Activated T-helper 9 cell treated with anti-CD3 and anti-CD28 coated beads, Interleukin-2, amount 50 U/mL, for 16 hours (primary cell): Measurements from ENCODE around the gene RNF214.
A peak's percentile ranks its signal among the peaks of the same experiment; 100 is the strongest.
"Not testable (repeated sequence)": the region's sequence is repeated elsewhere in the genome, so short reads cannot be mapped to it uniquely, and the experiment has no call there.

Experiments used
- DNase-seq: peaks from one replicate; pipeline ENCODE4 v3.0.0-alpha.2; 2020; ENCODE audit warnings: low read depth

The RNF214 gene

DNA sequence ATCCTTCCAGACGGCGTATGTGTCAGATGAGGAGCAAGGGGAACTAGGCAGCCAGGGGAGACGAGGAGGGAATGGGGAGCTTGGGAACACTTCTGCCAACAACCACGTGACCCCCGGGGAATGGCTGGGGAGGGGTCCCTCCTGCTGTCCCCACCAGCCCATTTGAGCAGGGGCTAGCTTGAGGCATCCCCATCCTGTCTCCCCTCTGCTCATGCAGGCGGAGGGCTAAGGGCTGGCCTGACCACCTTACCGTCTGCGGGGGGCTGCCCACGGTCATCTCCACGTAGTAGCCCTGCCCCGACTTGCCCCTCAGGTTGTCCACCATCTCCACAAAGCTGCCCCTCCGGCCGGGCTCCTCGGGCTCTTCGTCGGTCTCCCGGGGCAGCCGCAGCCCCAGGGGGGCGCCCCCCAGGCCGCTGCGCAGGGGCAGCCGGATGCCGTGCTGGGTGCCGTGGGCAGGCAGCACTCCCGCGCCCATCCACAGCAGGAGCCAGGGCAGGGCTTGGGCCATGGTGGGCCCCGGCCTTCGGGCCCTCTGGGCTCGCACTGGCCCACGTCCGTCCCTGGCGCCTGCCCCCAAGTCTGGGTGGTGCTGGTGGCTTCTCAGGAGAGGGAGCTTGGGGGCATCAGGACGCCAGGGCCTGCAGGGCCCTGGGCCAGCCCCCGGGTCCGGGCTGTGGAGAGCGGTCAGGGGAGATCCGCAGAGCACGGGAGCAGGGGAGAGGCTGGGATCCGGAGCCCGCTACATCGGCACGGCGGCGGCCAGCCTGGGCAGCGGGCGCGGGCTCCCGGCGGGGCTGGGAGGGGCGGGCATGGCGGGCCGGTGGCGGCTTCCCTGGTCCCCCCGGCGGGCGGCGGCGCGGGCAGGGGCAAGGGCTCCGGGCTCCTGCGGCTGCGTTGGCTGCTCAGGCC lies 83.1 kb downstream of the RNF214 start:
- no peak for DNase-seq

DNA sequence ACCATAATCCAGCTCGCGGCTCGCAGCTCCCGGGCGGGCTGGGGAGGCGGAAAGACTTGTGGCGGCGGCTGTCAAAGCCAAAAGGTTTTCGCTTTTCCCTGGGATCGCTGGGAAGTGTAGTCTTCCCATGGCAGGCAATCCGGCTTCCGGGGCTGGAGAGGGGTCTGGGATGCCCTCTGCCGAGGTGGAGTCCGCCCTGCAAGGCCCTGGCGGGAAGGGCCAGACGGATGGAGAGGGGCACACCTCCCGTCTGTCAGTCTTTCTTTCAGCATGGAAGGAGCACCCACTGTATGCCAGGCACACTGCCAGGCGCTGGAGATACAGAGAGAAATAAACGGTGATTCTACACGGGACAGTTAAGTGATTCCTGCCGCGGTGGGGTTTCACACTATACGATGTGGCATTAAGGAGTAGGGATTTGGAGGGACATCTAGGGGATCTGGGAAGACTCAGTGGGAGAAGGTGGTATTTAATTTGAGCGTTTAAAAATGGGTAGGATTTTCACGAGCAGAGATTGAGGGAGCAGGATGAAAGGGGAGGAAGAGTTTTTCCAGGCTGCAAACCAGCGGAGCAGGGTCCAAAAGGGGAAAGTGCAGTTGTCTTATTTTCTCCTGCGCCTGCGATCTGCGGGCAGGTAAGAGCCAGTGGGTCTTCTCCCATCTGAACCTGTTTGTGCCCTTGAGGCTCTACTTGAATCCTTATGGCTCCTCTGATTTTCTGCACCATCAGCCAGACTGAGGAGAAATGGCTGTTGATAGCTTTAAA lies 83.9 kb downstream of the RNF214 start, which contains the start of gene BACE1:
Gene BACE1, minus strand, starts transcription at position 60 of the 765 bp plus-strand sequence. CDS start 461 bp downstream, outside the sequence.
- DNase-seq = no peak

- no peak for DNase-seq
Observed at GRCh38 chr11:117318738-117319137, 86.3 kb downstream of the RNF214 start.

GRCh38 chr11:117319214-117319840 lies 86.9 kb downstream of the RNF214 start:
- no peak for DNase-seq

DNA sequence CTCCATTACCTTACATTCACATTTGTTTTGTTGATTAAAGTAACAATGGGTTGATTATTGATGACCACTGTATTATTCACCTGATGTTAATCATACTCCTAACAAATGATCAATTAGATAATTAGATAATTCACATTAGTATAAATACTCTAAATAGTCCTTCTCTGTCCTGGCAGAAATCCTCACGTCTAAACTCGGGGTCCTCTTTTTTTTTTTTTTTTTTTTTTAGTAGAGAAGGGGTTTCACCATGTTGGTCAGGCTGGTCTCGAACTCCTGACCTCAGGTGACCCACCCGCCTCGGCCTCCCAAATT lies 94.7 kb downstream of the RNF214 start:
- DNase-seq = not testable (repeated sequence)

- peak; percentile 88 for DNase-seq
Observed at GRCh38 chr11:117327567-117328374, 95.3 kb downstream of the RNF214 start, which contains the start of gene CEP164. TSS of gene CEP164 (plus strand) at chr11:117327854. CDS start at chr11:117338587, 10,733 bp downstream.

GRCh38 chr11:117328375-117329010 lies 96.0 kb downstream of the RNF214 start:
- no peak for DNase-seq

DNA sequence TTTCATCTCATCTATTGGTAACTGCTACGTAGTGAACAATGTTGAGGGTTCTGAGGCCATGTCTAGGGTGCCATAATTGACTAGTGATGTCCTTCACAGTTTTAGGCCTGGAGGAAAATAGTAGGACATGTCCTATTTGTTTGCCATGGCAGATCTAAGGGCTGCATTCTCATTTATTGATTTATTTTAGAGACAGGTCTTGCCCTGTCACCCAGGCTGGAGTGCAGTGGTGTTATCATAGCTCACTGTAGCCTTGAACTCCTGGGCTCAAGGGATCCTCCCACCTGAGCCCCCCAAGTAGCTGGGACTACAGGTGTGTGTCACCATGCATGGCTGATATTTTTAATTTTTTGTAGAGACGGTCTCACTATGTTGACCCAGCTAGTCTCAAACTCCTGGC lies 100.4 kb downstream of the RNF214 start:
- no peak for DNase-seq

- no peak for DNase-seq
Observed at GRCh38 chr11:117333917-117334316, 101.4 kb downstream of the RNF214 start.

DNA sequence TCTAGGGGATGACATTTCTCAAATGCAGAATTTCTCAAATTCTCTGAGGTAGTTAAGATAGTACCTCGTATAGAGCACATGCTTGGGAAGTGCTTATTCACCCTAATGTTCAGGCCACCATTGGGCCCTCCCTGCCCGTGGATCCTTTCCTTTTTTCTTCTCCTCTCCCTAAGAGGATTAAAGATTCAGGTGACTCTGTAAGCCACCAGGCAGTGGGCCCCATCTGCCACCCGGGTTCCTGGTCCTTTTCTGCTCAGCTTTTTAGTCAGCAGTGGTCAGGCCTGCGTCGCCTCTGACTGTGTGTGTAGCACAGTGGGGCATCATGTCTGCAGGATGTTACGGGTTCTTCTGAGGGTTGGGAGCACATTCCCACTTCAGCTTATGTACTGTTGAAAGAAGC lies 102.4 kb downstream of the RNF214 start:
- no peak for DNase-seq

DNA sequence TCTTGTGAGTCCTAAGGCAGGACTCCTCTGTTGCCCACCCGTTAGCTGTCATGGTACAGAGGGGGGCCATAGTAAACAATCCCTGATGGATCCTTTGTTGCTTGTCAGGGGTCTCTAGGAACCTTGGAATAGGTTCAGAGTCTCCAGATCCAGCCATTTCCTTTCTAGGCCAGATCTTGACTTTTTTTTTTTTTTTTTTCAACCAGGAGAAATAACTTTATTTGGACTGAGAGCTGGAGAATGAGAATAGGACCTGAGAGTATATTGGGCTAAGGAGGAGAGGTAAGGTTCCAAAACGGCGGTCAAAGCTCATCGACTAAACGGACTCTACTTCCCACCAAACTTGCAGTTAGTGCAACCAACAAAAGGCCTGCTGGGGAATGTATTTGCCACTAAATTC lies 102.9 kb downstream of the RNF214 start:
- DNase-seq = no peak
